Mesenteric fat pad (tissue), 1 donor: Measurements from ENCODE around the gene OR13C9. TPM values are rescaled to one million over a fixed set of nuclear protein-coding genes. Genes with fewer than 3 reads are reported as not detected.
"Not testable (repeated sequence)": the region's sequence is repeated elsewhere in the genome, so short reads cannot be mapped to it uniquely, and the experiment has no call there.

Experiments used
- DNase-seq: peaks from one replicate; pipeline ENCODE4 v3.0.0-alpha.2; 2020; ENCODE audit warnings: low spot score
- long read RNA-seq: library from polyadenylated mRNA; unstranded; transcript quantifications from one replicate; pipeline ENCODE4 v2.0.0, GENCODE V29; 2020
- total RNA-seq: library from RNA; stranded (reverse); fragmentation: NEBNext Ultra II Directional; extraction: Animal tissue kit (Norgen Biotek cat#: 25700); gene quantifications from one replicate; pipeline ENCODE4 v1.2.1, GENCODE V29; 2021
- donor health status: DM: yes; HTN: yes; CAD: no.

OR13C9 gene, protein sequence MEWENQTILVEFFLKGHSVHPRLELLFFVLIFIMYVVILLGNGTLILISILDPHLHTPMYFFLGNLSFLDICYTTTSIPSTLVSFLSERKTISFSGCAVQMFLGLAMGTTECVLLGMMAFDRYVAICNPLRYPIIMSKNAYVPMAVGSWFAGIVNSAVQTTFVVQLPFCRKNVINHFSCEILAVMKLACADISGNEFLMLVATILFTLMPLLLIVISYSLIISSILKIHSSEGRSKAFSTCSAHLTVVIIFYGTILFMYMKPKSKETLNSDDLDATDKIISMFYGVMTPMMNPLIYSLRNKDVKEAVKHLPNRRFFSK
- total RNA-seq: not detected
- long read RNA-seq: 0 reads

DNA sequence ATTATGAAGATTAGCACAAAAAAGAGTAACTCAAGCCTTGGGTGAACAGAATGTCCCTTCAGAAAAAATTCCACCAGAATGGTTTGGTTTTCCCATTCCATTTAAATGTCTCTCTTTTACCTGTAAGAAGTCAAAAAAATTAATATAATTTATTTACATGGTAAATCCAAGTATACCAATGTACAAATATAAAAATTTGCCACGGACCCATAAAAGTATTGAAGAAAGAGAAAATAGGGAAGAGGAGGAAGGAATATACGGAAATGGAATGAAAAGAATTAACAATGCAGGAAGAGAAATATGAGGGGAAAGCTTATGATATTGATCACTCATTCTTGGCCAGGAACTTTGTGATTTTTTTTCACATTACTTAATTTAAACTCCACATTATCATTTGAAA, at the start of gene OR13C9:
OR13C9 (minus strand) TSS at position 101 of the 400 bp plus-strand sequence; CDS start at position 101, 0 bp downstream.
- no peak for DNase-seq

DNA sequence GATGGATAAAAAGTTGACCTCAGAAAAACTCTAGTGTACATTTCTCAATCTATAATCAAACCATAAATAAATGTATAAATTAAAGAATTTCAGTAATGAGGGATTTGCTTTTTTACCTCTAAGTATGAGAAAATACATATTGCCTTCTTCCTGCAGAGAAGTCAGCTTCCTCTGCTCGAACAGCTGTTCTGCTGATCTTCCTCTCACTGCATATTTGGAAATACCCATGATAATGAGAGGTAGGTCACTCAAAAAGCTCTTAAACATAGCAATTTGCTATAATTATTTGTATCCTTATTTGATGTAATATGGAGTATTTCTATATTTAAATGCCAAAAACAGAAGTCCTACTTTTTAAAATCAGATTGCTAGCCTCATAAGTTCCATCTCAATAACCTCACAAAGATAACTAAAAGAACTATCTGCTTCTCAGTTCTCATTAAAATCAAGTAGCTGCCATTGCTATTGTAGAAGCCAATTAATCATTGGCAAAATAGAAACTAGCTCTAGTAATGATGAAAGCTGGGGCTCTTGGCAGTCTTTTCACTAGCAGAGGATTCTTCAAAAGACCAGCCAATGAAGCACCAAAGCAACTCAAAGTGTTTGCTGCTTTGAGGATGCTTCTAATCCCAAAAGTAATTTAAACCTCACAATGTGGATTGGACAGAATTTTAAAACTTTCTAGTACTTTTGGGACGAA, 40.6 kb upstream of the OR13C9 start:
- DNase-seq: no peak

DNA sequence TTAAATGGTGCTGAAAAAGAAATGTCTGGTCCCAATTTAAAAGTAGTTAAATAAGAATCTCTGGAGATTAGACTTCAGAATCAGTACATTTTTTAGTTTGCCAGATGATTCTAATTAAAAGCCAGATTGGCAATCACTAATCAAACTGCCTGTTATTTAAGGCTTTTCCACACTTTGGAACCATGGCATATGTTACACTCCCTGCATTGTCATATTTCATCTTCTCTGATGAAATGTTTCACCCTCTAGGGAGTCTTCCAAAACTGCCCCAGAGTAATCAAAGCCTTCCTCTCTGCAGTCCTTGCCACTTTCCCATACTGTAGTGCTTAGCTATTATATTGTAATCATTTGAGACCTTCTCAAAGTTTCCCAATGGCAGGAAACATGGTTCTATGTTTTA, 17.5 kb upstream of the OR13C9 start:
- no peak for DNase-seq

DNA sequence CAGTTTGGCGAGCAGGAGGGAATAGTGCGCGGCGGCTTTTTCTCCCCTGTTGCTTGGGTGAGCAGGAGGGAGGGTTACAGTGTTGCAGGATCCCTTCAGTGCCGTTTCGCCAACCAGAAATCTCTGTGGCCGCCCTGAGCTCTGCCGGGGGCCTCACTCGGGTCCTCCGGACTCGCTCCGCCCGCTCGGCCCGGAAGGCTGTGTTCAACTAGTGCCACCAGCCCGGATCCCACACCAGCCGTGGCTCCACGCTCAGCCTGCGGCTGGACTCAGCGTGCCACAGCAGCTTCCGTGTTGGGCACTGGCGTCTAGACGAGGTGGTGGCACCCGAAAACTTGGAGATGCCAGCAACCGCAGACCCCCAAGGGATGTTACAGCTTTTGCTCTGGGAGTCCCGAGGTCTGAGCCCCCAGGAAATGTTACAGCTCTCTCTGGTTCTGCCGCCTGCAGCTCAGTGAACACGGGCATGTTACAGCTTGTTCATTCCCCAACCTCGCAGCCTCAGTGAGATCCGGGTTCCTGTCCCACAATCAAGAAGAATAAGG, 16.0 kb upstream of the OR13C9 start:
- DNase-seq: no peak

DNA sequence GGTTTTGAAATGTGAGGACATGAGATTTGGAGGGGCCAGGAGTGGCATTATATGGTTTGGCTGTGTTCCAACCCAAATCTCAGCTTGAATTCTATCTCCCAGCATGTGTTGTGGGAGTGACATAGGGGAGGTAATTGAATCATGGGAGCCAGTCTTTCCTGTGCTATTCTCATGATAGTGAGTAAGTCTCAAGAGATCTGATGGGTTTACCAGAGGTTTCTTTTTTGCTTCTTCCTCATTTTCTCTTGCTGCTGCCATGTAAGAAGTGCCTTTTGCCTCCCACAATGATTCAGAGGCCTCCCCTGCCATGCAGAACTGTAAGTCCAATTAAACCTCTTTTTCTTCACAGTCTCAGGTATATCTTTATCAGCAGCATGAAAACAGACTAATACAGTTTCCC, 8.0 kb upstream of the OR13C9 start:
- not testable (repeated sequence) for DNase-seq

DNA sequence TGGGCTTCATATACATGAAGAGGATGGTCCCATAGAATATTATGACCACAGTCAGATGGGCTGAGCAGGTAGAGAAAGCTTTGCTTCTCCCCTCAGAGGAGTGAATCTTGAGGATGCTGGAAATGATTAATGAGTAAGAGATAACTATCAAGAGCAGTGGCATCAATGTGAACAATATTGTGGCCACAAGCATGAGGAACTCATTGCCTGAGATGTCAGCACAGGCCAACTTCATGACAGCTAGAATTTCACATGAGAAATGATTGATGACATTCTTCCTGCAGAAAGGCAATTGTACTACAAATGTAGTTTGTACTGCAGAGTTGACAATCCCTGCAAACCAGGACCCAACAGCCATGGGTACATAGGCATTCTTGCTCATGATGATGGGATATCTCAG, 586 bp downstream of the OR13C9 start:
- DNase-seq: no peak

DNA sequence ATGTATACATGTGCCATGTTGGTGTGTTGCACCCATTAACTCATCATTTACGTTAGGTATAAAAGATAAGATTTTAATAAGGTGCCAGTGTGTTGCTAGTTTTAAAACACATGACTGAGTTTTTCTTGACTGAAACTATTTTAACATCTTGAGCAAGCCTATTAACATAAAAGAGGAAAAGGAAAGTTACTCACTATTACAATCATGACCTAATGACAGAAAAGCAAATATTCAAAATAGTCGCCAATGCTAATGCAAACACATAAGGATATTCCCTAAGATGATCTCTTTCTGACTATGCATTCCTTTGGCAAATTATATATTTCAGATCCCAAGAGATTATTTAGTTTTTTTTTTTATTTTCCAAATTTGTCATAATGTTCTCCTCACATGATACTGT, 6.8 kb downstream of the OR13C9 start:
- no peak for DNase-seq

DNA sequence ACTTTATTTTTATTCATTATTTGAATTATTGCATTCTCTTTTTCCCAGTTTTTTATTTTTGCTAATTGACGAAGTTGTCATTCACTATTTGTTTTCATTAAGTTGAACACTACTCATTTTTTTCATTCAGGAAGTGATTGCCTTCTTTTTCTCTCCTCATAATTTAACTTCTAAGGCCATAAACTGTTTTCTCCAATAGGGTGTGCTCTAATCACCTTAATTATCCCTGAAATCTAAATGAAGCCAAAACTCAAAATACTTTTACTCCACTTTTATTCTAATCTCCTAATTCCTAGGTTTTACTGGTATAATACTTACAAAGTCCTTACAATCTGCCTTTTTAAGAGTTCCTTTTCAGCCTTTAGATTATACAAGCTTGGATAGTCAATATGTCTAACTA, 9.7 kb downstream of the OR13C9 start:
- DNase-seq: no peak

DNA sequence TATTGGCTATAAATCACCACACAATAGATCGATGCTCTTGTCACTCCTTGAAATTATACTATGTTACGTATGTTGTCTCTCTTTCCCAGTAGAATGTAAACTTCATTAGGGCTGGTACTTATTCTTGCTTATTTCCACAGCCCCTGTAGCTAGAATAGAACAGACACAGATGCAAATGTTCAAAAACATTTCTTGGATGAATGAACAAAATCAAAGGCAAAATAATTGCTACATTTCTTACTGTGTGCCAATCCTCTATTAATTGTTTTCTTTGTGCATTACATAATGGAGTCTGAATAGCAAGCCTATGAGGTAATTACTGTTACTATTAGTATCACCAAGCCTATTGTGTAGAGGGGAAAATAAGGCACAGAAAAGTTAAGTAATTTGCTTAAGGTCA, 11.9 kb downstream of the OR13C9 start:
- DNase-seq: no peak

DNA sequence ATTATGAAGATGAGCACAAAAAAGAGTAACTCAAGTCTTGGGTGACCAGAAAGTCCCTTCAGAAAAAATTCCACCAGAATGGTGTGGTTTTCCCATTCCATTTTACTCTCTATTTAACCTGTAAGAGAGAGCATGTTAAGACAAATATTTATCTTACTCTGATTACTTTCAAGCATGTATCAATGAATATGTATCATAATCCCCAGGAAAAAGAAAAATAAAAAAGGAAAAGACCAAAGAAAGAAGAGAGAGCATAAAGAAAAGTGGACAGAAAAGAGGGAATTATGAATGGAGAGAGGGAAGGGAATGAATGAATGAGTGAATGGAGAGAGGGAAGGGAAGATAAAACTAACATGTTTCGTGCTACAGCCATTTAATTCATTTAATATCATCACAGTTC, 12.5 kb downstream of the OR13C9 start, which contains the start of gene OR13C2:
OR13C2 (minus strand) TSS at position 101 of the 400 bp plus-strand sequence; CDS start at position 101, 0 bp downstream.
- not testable (repeated sequence) for DNase-seq

DNA sequence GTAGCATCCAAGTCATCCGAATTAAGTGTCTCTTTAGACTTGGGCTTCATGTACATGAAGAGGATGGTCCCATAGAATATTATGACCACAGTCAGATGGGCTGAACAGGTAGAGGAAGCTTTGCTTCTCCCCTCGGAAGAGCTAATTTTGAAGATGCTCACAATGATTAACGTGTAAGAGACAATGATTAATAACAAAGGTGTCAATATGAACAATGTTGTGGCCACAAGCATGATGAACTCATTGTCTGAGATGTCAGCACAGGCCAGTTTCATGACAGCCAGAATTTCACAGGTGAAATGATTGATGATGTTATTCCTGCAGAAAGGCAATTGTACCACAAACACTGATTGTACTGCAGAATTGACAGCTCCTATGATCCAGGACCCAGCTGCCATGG, 13.2 kb downstream of the OR13C9 start:
- no peak for DNase-seq

DNA sequence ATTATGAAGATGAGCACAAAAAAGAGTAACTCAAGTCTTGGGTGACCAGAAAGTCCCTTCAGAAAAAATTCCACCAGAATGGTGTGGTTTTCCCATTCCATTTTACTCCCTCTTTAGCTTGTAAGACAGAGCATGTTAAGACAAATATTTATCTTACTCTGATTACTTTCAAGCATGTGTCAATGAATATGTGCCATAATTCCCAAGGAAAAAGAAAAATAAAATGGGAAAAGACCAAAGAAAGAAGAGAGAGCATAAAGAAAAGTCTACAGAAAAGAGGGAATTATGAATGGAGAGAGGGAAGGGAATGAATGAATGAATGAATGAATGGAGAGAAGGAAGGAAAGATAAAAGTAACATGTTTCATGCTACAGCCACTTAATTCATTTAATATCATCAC, 18.7 kb downstream of the OR13C9 start, which contains the start of gene OR13C5:
OR13C5 (minus strand) TSS at position 101 of the 400 bp plus-strand sequence; CDS start at position 101, 0 bp downstream.
- not testable (repeated sequence) for DNase-seq

DNA sequence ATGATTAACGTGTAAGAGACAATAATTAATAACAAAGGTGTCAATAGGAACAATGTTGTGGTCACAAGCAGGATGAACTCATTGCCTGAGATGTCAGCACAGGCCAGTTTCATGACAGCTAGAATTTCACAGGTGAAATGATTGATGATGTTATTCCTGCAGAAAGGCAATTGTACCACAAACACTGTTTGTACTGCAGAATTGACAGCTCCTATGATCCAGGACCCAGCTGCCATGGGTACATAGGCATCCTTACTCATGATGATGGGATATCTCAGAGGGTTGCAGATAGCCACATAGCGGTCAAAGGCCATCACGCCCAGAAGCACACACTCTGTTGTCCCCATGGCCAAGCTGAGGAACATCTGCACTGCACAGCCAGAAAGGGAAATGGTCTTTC, 19.3 kb downstream of the OR13C9 start:
- not testable (repeated sequence) for DNase-seq

DNA sequence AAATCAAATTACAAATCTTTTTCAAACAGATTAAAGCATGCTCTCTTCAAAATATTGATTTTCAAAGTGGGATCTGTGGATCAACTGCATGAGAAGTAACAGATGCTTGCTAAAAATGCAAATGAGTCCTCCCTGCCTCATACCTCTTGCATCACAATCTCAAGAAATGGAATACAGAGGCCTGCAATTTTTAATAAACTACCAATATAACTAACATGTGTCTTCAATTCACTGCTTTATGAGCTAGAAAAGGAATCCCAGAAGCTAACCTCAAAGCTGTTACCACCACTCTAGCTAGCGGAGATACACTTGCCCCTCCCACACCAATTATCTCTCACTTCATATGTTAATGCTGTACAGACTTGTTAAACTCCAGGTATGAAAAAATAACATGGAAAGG, 28.4 kb downstream of the OR13C9 start:
- no peak for DNase-seq

DNA sequence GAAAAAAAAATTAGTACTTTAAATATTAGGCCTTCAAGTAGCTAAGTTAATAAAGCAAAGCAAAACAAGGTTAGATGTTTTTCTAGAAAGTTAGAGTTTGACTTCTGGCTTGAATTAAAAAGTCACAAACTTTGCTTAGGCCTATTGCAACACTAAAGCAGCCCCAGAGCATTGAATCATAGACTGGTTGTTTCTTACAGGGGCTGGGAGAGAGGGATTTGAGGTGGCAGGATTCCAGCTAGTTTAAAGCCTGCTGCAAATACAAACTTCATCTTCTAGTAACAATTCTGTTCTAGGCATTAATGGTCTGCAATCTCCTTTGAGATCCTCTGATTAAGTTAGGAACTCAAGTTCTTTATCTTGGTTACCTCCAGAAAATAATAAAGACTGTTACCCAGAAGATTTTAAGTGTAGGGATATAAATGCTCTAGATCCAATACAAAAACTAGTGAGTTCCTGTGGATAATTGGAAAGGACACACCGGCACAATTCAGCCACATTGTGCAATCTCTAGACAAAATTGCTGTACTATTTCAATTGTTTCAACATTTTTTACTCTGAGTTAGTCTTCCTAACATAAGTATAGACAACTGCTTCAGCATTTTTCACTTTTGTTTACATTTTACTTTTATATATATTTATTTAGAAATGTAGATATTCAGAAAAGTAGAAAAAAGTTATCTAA, 31.4 kb downstream of the OR13C9 start:
- no peak for DNase-seq

DNA sequence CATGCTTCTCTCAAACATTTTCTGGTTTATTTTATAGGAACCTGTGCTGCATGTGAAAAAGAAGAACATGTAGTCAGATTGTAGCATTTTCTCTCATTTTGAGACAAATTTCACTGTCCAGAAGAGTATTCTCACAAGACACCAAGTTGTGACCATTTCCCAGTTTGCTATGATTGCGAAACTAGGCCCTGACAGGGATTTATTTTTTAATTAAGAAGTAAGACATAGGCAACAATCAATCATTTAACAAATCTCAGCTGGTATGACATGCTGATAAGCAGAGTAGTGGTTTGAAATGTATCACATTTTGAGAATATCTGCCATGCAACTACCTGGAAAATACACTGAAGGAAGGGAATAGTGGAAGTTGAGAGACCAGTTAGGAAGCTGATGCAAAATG, 37.4 kb downstream of the OR13C9 start:
- DNase-seq: no peak

DNA sequence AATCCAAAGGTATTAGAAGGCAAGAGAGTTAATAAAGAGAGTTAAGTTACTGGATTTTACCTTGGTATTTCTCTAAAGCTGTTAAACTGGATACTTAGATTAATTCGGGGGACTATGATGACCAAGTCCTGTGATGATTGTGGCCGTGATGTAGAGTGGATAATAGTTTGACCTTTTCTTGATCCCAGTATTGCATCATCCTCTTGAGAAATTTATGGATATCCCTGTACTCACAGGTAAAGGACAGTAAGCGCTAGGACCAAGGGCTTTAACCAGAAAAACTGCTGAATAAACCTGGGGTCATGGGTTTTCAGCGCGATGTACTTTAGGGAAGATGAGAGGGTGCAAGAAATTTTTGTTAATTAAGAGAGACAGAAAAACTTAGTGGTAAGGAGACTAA, 40.7 kb downstream of the OR13C9 start:
- DNase-seq: no peak

DNA sequence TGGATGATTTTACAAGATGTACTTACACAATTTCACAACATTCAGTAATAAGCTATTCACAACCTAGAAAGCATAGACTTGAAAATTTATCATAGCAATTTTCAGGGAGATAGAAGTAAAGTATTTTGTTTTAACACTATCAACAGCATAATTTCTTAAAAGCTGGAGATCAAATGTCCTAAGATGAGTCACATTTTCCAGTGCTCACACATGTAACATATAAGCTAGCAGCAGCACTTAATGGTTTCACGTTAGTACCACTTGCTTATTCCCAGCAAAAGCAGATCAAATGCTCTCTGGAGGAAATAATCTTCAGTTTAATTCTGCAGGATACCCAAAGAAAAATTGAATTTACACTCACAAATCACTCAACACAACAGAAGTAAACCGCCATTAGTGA, 42.5 kb downstream of the OR13C9 start:
- DNase-seq: no peak

DNA sequence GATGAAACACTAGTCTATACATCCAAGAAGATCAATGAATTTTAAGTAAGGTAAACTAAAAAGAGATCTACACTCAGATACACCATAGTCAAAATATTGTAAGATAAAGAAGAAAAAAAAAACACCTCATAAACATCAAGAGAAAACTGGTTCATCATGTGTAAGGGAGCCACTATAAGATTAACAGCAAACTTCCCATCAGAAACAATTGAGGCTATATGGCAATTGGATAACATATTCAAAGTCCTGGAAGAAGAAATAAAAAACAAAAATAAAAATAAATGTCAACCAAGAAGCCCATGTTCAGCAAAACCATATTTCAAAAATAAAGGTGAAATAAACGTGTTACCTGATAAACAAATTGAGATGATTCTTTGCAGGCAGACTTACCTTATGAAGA, 45.4 kb downstream of the OR13C9 start:
- no peak for DNase-seq

DNA sequence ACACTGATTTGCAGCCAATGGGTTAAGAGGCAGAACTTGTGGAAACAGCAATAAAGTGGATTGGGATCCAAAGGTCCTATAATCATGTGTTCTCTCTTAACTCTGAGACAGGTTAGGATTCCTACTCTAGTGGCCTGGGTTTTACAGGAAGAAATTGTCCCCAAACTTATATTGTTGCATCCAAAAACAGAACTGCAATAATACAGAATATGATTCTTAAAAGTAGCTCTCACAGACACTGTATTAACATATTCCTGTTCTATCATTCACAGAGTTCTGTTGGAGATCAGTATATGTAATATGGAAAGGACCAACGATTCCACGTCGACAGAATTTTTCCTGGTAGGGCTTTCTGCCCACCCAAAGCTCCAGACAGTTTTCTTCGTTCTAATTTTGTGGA, 49.1 kb downstream of the OR13C9 start, which contains the start of gene OR13C8:
OR13C8 (plus strand) TSS at position 301 of the 400 bp plus-strand sequence; CDS start at position 301, 0 bp downstream.
- DNase-seq: no peak
